ENCODE data around the gene FAM72B.
"Not testable (repeated sequence)": the region's sequence is repeated elsewhere in the genome, so short reads cannot be mapped to it uniquely, and the experiment has no call there.

DNA sequence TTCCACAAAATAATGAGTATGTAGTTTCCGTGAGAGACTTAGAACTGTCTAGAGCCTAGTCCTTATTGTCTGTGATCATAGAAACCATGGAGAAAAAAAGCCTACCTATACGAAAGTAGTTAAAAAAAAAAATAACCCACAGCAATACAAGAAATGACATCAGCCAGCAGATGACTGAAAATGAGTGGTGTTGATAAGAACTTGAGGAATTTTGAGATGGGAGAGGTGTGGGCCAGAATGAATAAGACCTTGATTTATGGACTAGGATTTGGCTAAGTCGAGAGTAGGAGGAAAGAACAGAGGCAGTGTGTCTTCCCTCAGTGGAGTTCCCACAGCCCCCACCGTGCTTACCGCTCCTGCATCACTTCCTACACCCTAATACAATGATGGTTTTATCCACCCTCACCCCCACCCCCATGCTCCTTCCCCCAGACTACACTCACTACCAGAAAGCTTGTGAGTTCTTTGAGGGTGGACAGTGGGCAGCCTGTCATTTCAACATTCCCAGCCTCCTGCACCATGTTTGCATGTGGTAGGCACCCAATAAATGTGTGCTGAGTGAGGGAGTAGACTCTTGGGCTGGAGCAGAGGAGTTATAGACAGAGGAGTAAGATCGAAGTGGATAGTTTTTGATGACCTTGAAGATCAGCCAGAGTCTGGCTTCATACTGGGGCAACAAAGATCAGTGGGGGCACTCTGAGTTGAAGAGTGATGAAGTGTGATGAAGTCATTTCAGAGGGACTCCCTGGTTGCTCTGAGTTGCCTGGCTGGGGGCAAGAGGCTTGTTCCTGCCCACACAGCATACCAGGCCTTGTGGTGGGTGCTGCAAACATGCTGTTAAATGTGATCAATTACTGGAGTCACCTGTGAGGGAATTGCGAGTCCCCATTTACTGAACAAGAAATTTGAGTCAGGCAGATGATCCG is 21.9 kb upstream of the FAM72B start:
- TF ChIP-seq EZH2phosphoT487 (IDR thresholded peaks at IDR 0.05; ENCODE audit: insufficient read depth, low read depth); EZH2 (IDR thresholded peaks at IDR 0.05; ENCODE audit: insufficient read depth, poor library complexity, severe bottlenecking): not testable (repeated sequence)

All from GM23248 (cell line).